ENCODE measurements around the gene MBNL1. TPM values are rescaled to one million over a fixed set of nuclear protein-coding genes. Genes with fewer than 3 reads are reported as not detected.

The MBNL1 gene
- total RNA-seq, 1 experiment from 2014 or later, result 140 TPM

- ATAC-seq, result no peak
- TF ChIP-seq SIN3A (IDR thresholded peaks at IDR 0.05; ENCODE audit: borderline replicate concordance, insufficient read depth, low read depth, low read length) (no peak), REST (IDR thresholded peaks at IDR 0.05; ENCODE audit: insufficient read depth in 1 of 2, low read depth in 2 of 2, low read length in 1 of 2) (no peak), TCF7L2 (IDR thresholded peaks at IDR 0.05; ENCODE audit: low read depth, low read length) (no peak), POLR2AphosphoS5 (IDR thresholded peaks at IDR 0.05; ENCODE audit: low read depth, low read length) (no peak)
- TF ChIP-seq, protein P1, sequence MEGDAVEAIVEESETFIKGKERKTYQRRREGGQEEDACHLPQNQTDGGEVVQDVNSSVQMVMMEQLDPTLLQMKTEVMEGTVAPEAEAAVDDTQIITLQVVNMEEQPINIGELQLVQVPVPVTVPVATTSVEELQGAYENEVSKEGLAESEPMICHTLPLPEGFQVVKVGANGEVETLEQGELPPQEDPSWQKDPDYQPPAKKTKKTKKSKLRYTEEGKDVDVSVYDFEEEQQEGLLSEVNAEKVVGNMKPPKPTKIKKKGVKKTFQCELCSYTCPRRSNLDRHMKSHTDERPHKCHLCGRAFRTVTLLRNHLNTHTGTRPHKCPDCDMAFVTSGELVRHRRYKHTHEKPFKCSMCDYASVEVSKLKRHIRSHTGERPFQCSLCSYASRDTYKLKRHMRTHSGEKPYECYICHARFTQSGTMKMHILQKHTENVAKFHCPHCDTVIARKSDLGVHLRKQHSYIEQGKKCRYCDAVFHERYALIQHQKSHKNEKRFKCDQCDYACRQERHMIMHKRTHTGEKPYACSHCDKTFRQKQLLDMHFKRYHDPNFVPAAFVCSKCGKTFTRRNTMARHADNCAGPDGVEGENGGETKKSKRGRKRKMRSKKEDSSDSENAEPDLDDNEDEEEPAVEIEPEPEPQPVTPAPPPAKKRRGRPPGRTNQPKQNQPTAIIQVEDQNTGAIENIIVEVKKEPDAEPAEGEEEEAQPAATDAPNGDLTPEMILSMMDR (IDR thresholded peaks at IDR 0.05), result no peak
- Histone ChIP-seq H3K27me3 (ENCODE audit: control insufficient read depth, insufficient read depth, low read length) (no peaks in the 10 kb centered on the region), H3K4me1 (ENCODE audit: control insufficient read depth, insufficient read depth, low read length) (no peaks in the 10 kb centered on the region; the same call in 1 of the 2 replicates), H3K9me3 (ENCODE audit: control insufficient read depth, insufficient read depth, low read depth, low read length) (no peaks in the 10 kb centered on the region), H3K36me3 (ENCODE audit: control insufficient read depth, insufficient read depth, low read length) (no peaks in the 10 kb centered on the region; the same call in 1 of the 2 replicates), H3K4me3 (ENCODE audit: low read depth in 2 of 2, low read length in 2 of 2) (no peak overlapping the region), H3K27ac (ENCODE audit: low read length) (no peak overlapping the region)
- no TSS peak for BruUV-seq (replicated peaks)
- in situ Hi-C loops (cut with HindIII; ENCODE audit: low pct_unique_long_range_greater_than_20kb, low sequenced_read_pairs), result no loop called here
- intact Hi-C loops (cut with micrococcal nuclease; ENCODE audit: unreplicated experiment), result no loop called here
- ChIA-PET CTCF (no interaction called here), POLR2A (no interaction called here)
- no peak for DNase-seq (ENCODE audit: low read depth, low spot score)
These were observed 76.5 kb downstream of the MBNL1 start for GRCh38 chr3:152345233-152345632.

DNA sequence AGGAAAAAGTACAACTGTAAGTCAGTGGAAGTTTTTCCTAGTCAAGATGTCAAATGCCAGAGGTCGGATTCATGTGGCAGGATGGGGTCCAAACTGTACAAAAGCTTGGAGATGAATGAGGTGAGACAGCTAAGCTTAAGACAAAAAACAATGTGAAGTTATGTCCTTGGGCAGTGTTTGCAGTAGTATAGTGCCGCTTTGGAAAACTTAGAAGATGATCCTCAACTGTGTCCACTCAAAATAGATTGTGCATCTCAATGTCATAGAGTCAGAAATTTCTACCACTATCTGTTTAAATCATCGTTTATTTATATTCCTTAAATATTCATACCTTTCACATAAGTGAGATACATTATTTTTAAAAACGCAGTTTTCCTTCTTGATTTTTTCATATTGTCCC, 77.3 kb downstream of the MBNL1 start:
- in situ Hi-C loops (cut with HindIII; ENCODE audit: low pct_unique_long_range_greater_than_20kb, low sequenced_read_pairs), result no loop called here
- Histone ChIP-seq H3K9me3 (ENCODE audit: control insufficient read depth, insufficient read depth, low read depth, low read length) (no peaks in the 10 kb centered on the region), H3K27me3 (ENCODE audit: control insufficient read depth, insufficient read depth, low read length) (no peaks in the 10 kb centered on the region), H3K36me3 (ENCODE audit: control insufficient read depth, insufficient read depth, low read length) (no peaks in the 10 kb centered on the region; the same call in 1 of the 2 replicates), H3K27ac (ENCODE audit: low read length) (no peak overlapping the region), H3K4me3 (ENCODE audit: low read depth in 2 of 2, low read length in 2 of 2) (no peak overlapping the region), H3K4me1 (ENCODE audit: control insufficient read depth, insufficient read depth, low read length) (no peaks in the 10 kb centered on the region; the same call in 1 of the 2 replicates)
- BruUV-seq (replicated peaks), result no TSS peak
- POLR2A ChIA-PET, result interaction anchor here (0.6 kb wide), 1 partner anchor 11 kb away, joined by 12 read pairs; no protein-coding TSS in a partner anchor
- CTCF ChIA-PET, result no interaction called here
- TF ChIP-seq REST (IDR thresholded peaks at IDR 0.05; ENCODE audit: insufficient read depth in 1 of 2, low read depth in 2 of 2, low read length in 1 of 2), result no peak
- no peak for TF ChIP-seq POLR2AphosphoS5 (IDR thresholded peaks at IDR 0.05; ENCODE audit: low read depth, low read length)
- no peak for TF ChIP-seq TCF7L2 (IDR thresholded peaks at IDR 0.05; ENCODE audit: low read depth, low read length)
- no peak for TF ChIP-seq SIN3A (IDR thresholded peaks at IDR 0.05; ENCODE audit: borderline replicate concordance, insufficient read depth, low read depth, low read length)
- TF ChIP-seq, protein P1 (IDR thresholded peaks at IDR 0.05), result no peak
- intact Hi-C loops (cut with micrococcal nuclease; ENCODE audit: unreplicated experiment), result no loop called here
- ATAC-seq (no peak), DNase-seq (ENCODE audit: low read depth, low spot score) (no peak)

Measured in Panc1 (cell line).